NB4 (cell line): ENCODE measurements around the gene HSPG2.

Experiments
- DNase-seq: peaks from one replicate; pipeline ENCODE4 v3.0.0; 2010; ENCODE audit warnings: low read depth
- H3K4me3 ChIP-seq: one replicate; pipeline ENCODE4 v1.5.1; 2011; ENCODE audit warnings: mild to moderate bottlenecking, low read depth, low read length, moderate library complexity
- CTCF ChIP-seq: IDR thresholded peaks from one replicate; pipeline ENCODE4 v1.5.1; 2012; ENCODE audit warnings: low read depth, low read length
- MAX ChIP-seq: IDR thresholded peaks from 2 replicates; pipeline ENCODE4 v1.6.1; 2011; ENCODE audit warnings: low read depth, low read length
- MYC ChIP-seq: IDR thresholded peaks from 2 replicates; pipeline ENCODE4 v1.6.1; 2011; ENCODE audit warnings: low read depth, low read length
- POLR2A ChIP-seq: IDR thresholded peaks from 2 replicates; pipeline ENCODE4 v1.6.1; 2011; ENCODE audit warnings: mild to moderate bottlenecking; ENCODE audit not compliant: insufficient read length; ENCODE audit errors: extremely low read depth

Gene HSPG2

GRCh38 chr1:21872445-21873079, 64.5 kb downstream of the HSPG2 start:
- no peak overlapping the region for H3K4me3 ChIP-seq
- DNase-seq = no peak
- TF ChIP-seq MAX (no peak), POLR2A (no peak), MYC (no peak), CTCF (no peak)

- no peak for TF ChIP-seq CTCF
- TF ChIP-seq POLR2A = no peak
- no peak for TF ChIP-seq MAX
- TF ChIP-seq MYC = no peak
- H3K4me3 ChIP-seq = no peak overlapping the region
- no peak for DNase-seq
These were observed 65.2 kb downstream of the HSPG2 start for GRCh38 chr1:21871943-21872342.

GRCh38 chr1:21870611-21871010, 66.5 kb downstream of the HSPG2 start:
- TF ChIP-seq MAX (no peak), POLR2A (no peak), CTCF (no peak), MYC (no peak)
- H3K4me3 ChIP-seq = no peak overlapping the region
- DNase-seq = no peak

GRCh38 chr1:21869620-21870121, 67.4 kb downstream of the HSPG2 start:
- TF ChIP-seq MYC (no peak), CTCF (no peak), MAX (no peak), POLR2A (no peak)
- no peak for DNase-seq
- H3K4me3 ChIP-seq = no peak overlapping the region

GRCh38 chr1:21868941-21869454, 68.1 kb downstream of the HSPG2 start:
- TF ChIP-seq MYC (no peak), MAX (no peak), CTCF (no peak), POLR2A (no peak)
- no peak for DNase-seq
- H3K4me3 ChIP-seq = no peak overlapping the region
